Measurements from ENCODE around the gene WNK2. TPM values are rescaled to one million over a fixed set of nuclear protein-coding genes. Genes with fewer than 3 reads are reported as not detected.

Gene WNK2
- total and polyA plus RNA-seq, 2 of the 4 experiments (the other 2 are of a cell fraction), result not detected

DNA sequence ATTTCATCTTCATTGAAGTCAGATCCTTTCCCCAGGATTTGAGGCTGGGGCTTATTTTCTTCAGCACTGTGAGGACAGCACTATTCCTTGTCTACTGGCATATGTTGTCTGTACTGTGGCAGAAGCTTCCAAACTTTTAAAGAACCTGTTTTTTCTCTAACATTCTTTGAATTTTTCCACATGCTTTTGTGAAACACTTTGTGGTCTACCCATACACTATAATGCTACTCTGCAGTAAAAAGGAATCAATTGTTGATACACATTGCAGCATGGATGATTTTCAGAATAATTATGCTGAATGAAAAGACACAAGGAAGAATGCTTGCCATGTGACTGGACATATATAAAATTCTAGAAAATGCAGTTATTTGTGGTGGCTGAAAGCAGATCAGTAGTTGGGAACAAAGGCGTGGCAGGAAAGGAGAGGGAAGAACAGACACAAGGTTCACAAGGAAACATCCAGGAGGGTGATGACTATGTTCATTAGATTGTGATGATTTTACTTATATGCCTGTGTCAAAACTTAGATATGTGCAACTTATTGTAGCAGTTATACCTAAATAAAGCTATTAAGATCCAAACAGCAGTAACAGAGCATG lies 96.8 kb downstream of the WNK2 start:
- H4K91ac ChIP-seq (ENCODE audit: insufficient read depth, low read depth, low read length), result no peak overlapping the region
- H3K4me3 ChIP-seq (ENCODE audit: insufficient read depth, low read depth, low read length), result no peak overlapping the region
- no peaks in the 10 kb centered on the region for H3K9me3 ChIP-seq (ENCODE audit: control insufficient read depth, insufficient read depth, low read length)
- no peak overlapping the region for H3K56ac ChIP-seq (ENCODE audit: extremely low read depth, insufficient read depth, low read length)
- H2BK120ac ChIP-seq (ENCODE audit: low read depth, low read length), result no peak overlapping the region
- H2BK5ac ChIP-seq (ENCODE audit: low read depth, low read length, poor library complexity, severe bottlenecking), result no peak overlapping the region
- in situ Hi-C loops (cut with MboI; ENCODE audit: low sequenced_read_pairs), result no loop called here
- ATAC-seq (ENCODE audit: low read depth), result no peak
- no peak overlapping the region for H3K18ac ChIP-seq (ENCODE audit: low read depth, low read length)
- no peak overlapping the region for H2AK9ac ChIP-seq (replicated peaks; ENCODE audit: low read depth, low read length, poor library complexity)
- H3K14ac ChIP-seq (replicated peaks; ENCODE audit: low read depth, low read length), result no peak overlapping the region
- H2AK5ac ChIP-seq (ENCODE audit: low read depth, low read length), result no peak overlapping the region
- no TSS peak for BruUV-seq (replicated peaks)
- TF ChIP-seq NFE2L2 (IDR thresholded peaks at IDR 0.05; ENCODE audit: low read depth, low read length), result no peak
- TF ChIP-seq SMC3 (IDR thresholded peaks at IDR 0.05; ENCODE audit: low read depth, low read length), result no peak
- TF ChIP-seq CHD1 (IDR thresholded peaks at IDR 0.05; ENCODE audit: low read depth, low read length), result no peak
- no peak for TF ChIP-seq BHLHE40 (IDR thresholded peaks at IDR 0.05; ENCODE audit: low read depth, low read length)
- TF ChIP-seq RFX5 (IDR thresholded peaks at IDR 0.05; ENCODE audit: low read depth, low read length), result no peak
- no peaks in the 10 kb centered on the region for H3K36me3 ChIP-seq (ENCODE audit: control insufficient read depth, insufficient read depth, low read length)
- H4K5ac ChIP-seq (ENCODE audit: low read depth, low read length), result no peak overlapping the region
- H3K9ac ChIP-seq (ENCODE audit: low read depth, low read length), result no peak overlapping the region
- no peaks in the 10 kb centered on the region; the same call in none of the 2 replicates for H3K27me3 ChIP-seq (ENCODE audit: control insufficient read depth, insufficient read depth, low read length)
- no peak overlapping the region for H4K8ac ChIP-seq (ENCODE audit: low read depth in 2 of 2, low read length in 2 of 2)
- no peak overlapping the region for H3K27ac ChIP-seq (ENCODE audit: insufficient read depth, low read length)
- H3K79me1 ChIP-seq (ENCODE audit: low read depth in 1 of 2, low read length in 2 of 2), result no peaks in the 10 kb centered on the region
- no peaks in the 10 kb centered on the region for H3K4me1 ChIP-seq (ENCODE audit: control insufficient read depth, insufficient read depth, low read length)
- ChIA-PET CTCF (no interaction called here), POLR2A (ENCODE audit: unreplicated experiment) (no interaction called here)
- no peaks in the 10 kb centered on the region for H4K20me1 ChIP-seq (ENCODE audit: insufficient read depth, low read length)
- H2BK15ac ChIP-seq (ENCODE audit: low read depth, low read length), result no peak overlapping the region
- no peak for DNase-seq
- 57% methylated on average over 1 of the region's 1 CpG; no CpG with 5 or more reads in 1 of the 2 experiments for WGBS, 2 experiments (ENCODE audit: extremely low coverage in 2 of 2, insufficient read length in 1 of 2)
- no peak overlapping the region for H3K23ac ChIP-seq (ENCODE audit: low read depth, low read length)
- no peak overlapping the region for H3K4ac ChIP-seq (ENCODE audit: low read depth, low read length)
- intact Hi-C loops (cut with micrococcal nuclease), result no loop called here
- no peak overlapping the region for H2BK20ac ChIP-seq (ENCODE audit: low read depth, low read length)
- dilution Hi-C loops (cut with HindIII; ENCODE audit: low sequenced_read_pairs, unreplicated experiment), result no loop called here
- no peak overlapping the region for H3K4me2 ChIP-seq (ENCODE audit: low read depth, low read length)
- no peaks in the 10 kb centered on the region for H3K9me1 ChIP-seq (ENCODE audit: insufficient read depth, low read length)
- H2AFZ ChIP-seq (replicated peaks; ENCODE audit: low read length, poor library complexity), result no peak overlapping the region

Data from IMR-90 (cell line).